ENCODE data around the gene CDH26. TPM values are rescaled to one million over a fixed set of nuclear protein-coding genes. Genes with fewer than 3 reads are reported as not detected.

Gene CDH26
- polyA plus RNA-seq, 3 donors from 2014 or later = not detected

DNA sequence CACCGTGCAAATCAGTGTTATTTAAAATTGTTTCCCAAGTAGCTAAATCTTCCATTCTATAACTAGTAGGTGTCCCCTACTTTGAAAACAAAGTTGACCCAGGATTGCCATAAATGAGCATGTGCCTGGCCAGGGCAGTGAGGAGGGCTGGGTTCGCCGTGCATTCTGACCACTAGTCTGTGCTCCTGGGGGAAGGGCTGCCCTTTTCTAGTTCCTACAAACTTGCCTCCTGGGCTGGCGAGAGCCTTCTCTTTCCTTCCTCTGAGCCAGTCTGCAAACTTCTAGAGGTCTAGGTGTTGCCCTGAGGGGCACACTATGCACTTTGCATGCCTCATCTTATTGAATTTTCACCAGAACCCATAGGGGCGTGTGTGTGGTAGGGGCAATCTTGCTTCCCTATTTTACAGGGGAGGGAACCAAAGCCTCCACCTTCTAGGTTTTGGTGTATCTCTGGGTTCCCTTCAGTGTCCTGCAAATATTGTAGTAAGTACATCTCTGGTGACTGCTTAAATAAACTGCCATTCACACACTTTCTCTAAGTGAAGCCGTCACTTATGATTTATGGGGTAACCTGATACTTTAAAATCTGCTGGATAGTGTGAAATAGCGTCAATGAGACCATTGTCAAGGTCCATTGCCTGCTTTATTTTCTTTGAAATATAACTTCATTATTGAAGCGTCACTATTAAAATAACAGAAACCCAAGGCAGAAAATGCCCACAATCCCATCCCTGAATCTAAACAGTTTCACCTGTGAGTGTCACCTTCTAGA lies 42.2 kb downstream of the CDH26 start:
- H3K9me3 Mint-ChIP-seq = no peaks in the 10 kb centered on the region
- DNase-seq = no peak
- H3K27me3 Mint-ChIP-seq (ENCODE audit: low read depth in 3 of 3) = peaks cover 0 to 5% (median 3%) of the 10 kb centered on the region in 3 donors
- H3K4me3 Mint-ChIP-seq = no peak overlapping the region
- no peaks in the 10 kb centered on the region for H3K4me1 Mint-ChIP-seq
- H3K36me3 Mint-ChIP-seq = peaks cover 3 to 37% (median 21%) of the 10 kb centered on the region in 3 donors
- H3K27ac Mint-ChIP-seq = no peak overlapping the region

DNA sequence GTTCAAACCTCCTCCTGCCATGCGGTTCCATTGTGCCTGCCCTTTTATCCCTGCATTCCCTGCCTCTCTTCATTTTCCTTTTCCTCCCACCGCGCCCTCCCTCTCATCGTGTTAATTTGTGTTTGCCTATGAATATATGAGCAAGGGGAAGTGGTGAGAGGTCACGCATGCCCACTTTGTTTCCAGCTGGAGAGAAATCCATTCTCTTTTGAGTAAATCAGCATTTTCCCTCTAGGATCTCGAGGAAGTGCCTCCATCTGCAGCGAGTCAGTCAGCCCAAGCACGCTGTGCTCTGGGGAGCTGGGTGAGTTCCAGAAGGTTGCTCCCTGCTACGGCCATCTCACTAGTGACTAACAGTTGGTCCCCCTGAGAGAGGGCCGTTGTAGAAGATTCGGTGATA lies 42.9 kb downstream of the CDH26 start:
- peaks cover 3 to 35% (median 21%) of the 10 kb centered on the region in 3 donors for H3K36me3 Mint-ChIP-seq
- no peaks in the 10 kb centered on the region for H3K9me3 Mint-ChIP-seq
- peaks cover 1 to 5% (median 3%) of the 10 kb centered on the region in 3 donors for H3K27me3 Mint-ChIP-seq (ENCODE audit: low read depth in 3 of 3)
- H3K4me1 Mint-ChIP-seq = peaks cover 0 to under 1% of the 10 kb centered on the region in 2 donors
- H3K4me3 Mint-ChIP-seq = no peak overlapping the region
- no peak overlapping the region for H3K27ac Mint-ChIP-seq
- DNase-seq = no peak

GRCh38 chr20:60003776-60004175 lies 45.6 kb downstream of the CDH26 start:
- Mint-ChIP-seq H3K4me3 (no peak overlapping the region), H3K27me3 (ENCODE audit: low read depth in 3 of 3) (peaks cover 2 to 3% (median 3%) of the 10 kb centered on the region in 3 donors), H3K36me3 (peaks cover 3 to 25% (median 17%) of the 10 kb centered on the region in 3 donors), H3K4me1 (peaks cover 3 to 6% of the 10 kb centered on the region in 2 donors), H3K9me3 (no peaks in the 10 kb centered on the region), H3K27ac (no peak overlapping the region)
- no peak for DNase-seq

DNA sequence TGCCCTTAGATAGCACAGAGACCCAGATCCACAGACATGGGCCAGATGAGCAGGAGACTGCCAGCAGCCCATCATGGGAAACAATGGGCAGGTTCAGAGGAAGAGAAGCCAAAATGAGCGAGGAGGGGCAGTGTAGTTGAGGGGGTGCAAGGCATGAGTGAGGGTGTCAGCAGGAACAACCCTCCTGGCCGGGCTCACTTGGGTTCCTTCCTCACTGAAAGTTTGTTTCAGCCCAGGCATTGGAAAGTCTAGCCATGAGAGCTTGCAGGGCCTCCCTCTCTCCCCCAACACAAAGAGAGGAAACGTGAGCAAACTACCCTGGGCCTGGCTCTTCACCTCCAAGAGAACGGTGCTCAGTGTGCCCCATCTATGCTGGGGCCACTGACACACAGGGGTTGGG lies 48.0 kb downstream of the CDH26 start:
- no peaks in the 10 kb centered on the region for H3K9me3 Mint-ChIP-seq
- H3K36me3 Mint-ChIP-seq = peaks cover 0 to 8% (median 3%) of the 10 kb centered on the region in 3 donors
- H3K27ac Mint-ChIP-seq = no peak overlapping the region
- H3K4me3 Mint-ChIP-seq = no peak overlapping the region
- H3K4me1 Mint-ChIP-seq = peaks cover 18 to 19% of the 10 kb centered on the region in 2 donors
- no peak for DNase-seq
- peaks cover 4 to 9% (median 8%) of the 10 kb centered on the region in 3 donors for H3K27me3 Mint-ChIP-seq (ENCODE audit: low read depth in 3 of 3)

DNA sequence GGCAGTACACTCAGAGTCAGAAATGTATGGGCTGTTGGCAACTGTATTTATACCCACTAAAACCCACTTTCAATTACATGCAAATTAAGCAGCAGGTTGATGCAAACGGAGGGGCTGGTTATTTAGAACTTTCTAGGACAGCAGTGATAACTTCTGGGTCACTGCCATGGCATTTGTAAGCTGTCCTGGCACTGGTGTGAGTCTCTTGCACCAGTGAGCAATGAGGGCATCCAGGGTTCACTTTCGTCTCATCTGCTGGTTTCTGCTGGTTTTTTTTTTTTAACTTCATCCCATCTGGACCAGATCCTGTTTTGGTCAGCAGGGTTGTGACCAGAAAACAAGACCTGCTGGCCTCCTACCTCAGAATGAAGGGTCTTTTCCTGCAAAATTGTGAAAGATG lies 49.2 kb downstream of the CDH26 start:
- H3K36me3 Mint-ChIP-seq = peaks cover 0 to 4% (median 3%) of the 10 kb centered on the region in 3 donors
- H3K4me1 Mint-ChIP-seq = peaks cover 30 to 31% of the 10 kb centered on the region in 2 donors
- H3K27ac Mint-ChIP-seq = no peak overlapping the region
- H3K4me3 Mint-ChIP-seq = no peak overlapping the region
- H3K27me3 Mint-ChIP-seq (ENCODE audit: low read depth in 3 of 3) = peaks cover 8 to 15% (median 8%) of the 10 kb centered on the region in 3 donors
- no peaks in the 10 kb centered on the region for H3K9me3 Mint-ChIP-seq
- no peak for DNase-seq

DNA sequence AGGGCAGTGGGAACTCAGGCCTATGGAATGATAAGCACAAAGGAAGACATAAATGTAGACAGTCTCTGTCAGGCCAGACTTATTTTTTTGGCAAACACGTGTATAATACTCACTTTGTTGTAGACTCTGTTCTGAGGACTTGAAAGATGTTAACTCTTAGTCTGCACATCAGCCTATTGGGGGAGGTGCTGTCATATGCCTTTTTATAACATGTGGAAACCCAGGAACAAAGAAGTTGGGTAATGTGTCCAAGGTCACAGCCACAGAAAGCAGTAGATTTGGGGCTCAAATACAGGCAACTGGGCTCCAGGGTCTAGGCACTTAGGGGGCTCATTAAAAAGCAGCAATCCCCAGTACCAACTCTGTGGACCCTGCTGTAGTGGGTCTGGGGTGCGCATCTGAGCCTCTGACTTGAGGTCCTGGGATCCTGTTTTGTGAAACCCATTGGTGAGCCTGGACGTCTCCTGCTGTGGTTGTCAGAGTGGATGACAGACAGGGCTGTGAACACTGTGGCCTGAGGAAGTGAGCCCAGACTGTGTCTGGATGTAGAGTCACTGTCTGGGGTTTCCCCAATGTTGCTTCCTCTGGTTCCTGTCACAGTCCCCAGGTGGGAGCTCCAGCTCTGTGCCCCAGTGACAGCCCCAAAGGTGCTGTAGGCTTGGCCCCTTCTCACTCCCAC lies 50.0 kb downstream of the CDH26 start:
- peaks cover 0 to 4% (median 0%) of the 10 kb centered on the region in 3 donors for H3K36me3 Mint-ChIP-seq
- peaks cover 35 to 39% of the 10 kb centered on the region in 2 donors for H3K4me1 Mint-ChIP-seq
- peak in 1 of 3 donors; percentile 3 for DNase-seq
- no peak overlapping the region for H3K4me3 Mint-ChIP-seq
- no peaks in the 10 kb centered on the region for H3K9me3 Mint-ChIP-seq
- no peak overlapping the region for H3K27ac Mint-ChIP-seq
- H3K27me3 Mint-ChIP-seq (ENCODE audit: low read depth in 3 of 3) = peaks cover 8 to 15% (median 8%) of the 10 kb centered on the region in 3 donors

- DNase-seq = no peak
- H3K27me3 Mint-ChIP-seq (ENCODE audit: low read depth in 3 of 3) = peaks cover 8 to 13% (median 8%) of the 10 kb centered on the region in 3 donors
- H3K9me3 Mint-ChIP-seq = no peaks in the 10 kb centered on the region
- peaks cover 35 to 39% of the 10 kb centered on the region in 2 donors for H3K4me1 Mint-ChIP-seq
- H3K36me3 Mint-ChIP-seq = peaks cover 0 to 4% (median 0%) of the 10 kb centered on the region in 3 donors
- H3K27ac Mint-ChIP-seq = no peak overlapping the region
- no peak overlapping the region for H3K4me3 Mint-ChIP-seq
Measured at GRCh38 chr20:60009318-60009717, 51.1 kb downstream of the CDH26 start.

DNA sequence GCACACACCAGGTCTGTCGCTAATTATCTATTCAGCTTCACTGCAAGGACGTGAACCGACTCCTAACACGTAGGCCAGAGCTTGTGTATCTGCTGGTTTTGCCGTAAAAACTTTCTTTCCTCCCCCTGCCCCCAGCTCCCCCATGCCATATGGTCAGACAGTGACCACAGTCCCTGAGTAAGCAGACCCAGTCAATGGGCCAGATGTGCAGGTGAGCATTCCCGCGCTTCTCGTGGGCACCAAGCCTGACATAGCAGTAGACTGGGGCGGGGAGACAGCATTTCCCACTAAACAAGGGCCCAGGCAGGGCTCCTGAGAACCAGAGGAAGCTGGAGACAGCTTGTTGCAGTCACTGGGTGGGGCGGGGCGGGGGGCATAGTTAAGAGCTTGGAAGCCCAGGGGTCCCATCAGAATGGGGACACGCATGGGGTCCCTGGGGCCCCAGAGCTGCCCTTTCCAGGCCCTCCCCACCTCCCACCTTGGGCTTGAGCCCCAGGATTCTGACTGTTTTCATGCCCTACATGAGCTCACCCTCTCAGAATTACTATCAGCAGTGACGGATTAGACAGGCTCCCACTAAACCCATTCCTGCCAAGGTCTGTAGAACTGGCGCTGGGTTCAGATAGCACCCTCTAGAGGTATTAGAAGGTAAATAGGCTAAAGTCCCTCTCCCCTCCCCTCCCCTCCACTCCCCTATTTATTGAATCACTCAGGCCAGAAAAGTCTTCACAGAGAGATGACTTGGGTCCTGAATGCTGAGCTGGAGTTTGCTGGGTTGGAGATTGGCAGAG lies 51.8 kb downstream of the CDH26 start:
- H3K9me3 Mint-ChIP-seq = no peaks in the 10 kb centered on the region
- H3K4me1 Mint-ChIP-seq = peaks cover 35 to 39% of the 10 kb centered on the region in 2 donors
- DNase-seq = no peak
- H3K27ac Mint-ChIP-seq = peak overlapping the region in 2 of 6 donors; percentile 68 to 80
- H3K36me3 Mint-ChIP-seq = peaks cover 0 to 4% (median 0%) of the 10 kb centered on the region in 3 donors
- H3K4me3 Mint-ChIP-seq = peak overlapping the region; percentile 66 to 91 (median 82)
- peaks cover 7 to 12% (median 8%) of the 10 kb centered on the region in 3 donors for H3K27me3 Mint-ChIP-seq (ENCODE audit: low read depth in 3 of 3)

DNA sequence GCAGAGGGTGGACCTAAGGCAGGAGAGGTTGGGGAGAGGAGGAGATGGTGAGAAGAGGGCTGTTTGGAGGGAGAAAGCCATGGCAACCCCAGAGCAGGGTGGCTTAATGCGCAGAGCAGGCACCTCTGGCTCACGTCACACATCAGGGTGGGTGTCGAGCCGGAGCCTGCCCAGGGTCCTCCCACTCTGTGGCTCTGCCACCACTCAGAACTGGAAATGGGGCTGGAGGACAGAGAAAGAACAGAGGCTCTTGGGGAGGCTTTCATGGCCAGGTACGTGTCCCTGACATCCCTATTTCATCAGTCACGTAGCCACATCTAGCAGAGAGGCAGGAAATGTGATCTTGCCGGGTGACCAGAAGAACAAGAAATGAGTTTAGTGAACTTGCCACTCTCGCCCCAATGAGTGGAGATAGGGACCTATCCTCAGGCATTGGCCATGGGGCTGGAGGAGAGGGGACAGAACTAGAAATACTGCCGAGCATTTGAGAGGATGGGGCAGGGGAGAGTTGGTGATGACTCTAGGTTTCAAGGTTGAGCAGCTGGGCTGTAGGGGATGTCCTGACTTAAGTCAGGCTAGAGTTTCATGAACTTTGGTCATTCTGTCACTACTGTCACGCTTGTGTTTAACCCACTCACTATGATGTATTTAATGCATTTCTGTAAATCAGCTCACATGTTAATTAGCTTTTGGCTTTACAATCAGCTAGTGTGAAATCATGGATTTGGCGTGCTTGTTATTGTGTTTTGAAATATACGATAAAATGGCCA lies 52.7 kb downstream of the CDH26 start:
- peak overlapping the region; percentile 66 to 91 (median 82) for H3K4me3 Mint-ChIP-seq
- H3K4me1 Mint-ChIP-seq = peaks cover 35 to 39% of the 10 kb centered on the region in 2 donors

DNA sequence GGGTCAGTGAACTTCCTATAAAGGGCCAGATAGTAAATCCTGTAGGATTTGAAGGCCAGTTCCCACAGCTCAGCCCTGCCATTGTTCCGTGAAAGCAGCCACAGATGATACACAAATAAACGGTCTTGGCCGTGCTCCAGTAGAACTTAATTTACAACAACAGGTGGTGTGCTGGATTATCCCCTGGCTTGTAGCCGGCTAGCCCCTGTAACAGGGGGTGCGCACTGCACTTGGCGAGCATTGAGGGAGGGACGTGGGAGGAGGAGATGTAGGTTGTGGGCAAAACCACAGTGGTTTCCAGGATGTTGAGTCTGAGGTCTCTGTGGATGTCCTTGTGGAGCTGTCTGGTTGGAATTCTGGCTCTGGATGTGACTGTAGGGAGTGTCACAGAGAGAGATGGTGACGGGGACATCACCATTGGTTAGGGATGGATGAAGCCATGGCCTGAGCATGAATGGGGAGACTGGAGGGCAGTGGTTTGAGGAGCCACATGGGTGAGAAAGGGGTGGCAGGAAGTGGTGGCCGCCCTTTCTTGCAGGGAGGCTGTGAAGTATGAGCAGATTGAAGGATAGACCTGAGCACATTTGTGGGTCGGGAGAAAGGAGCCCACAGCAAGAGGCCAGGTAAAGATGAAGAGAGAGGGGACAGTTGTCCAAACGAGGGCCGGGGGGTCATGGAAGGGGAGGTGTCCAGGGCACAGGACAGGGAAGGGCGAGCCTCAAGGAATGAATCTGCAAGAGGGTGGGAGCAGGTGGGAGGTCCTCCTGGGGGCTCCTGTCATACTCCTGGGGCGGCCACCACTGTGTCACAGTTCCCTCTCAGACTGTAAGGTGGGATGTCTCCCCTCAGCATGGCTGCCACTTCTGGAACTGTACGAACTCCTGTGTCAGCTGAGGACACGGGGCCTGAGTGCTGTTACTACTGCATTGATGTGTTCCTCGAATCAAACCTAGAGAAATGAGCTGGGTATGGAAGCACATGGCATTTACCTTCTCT lies 53.6 kb downstream of the CDH26 start:
- Mint-ChIP-seq H3K4me3 (peak overlapping the region; percentile 66 to 91 (median 82)), H3K4me1 (peaks cover 34 to 39% of the 10 kb centered on the region in 2 donors), H3K36me3 (peaks cover 3 to 10% (median 4%) of the 10 kb centered on the region in 3 donors), H3K27ac (peak overlapping the region in 4 of 6 donors; percentile 3 to 80 (median 74)), H3K9me3 (no peaks in the 10 kb centered on the region), H3K27me3 (ENCODE audit: low read depth in 3 of 3) (peaks cover 7 to 14% (median 7%) of the 10 kb centered on the region in 3 donors)
- peak; percentile 50 to 62 (median 57) for DNase-seq

More for the DNA sequence above, 52.7 kb downstream of the CDH26 start:
- peak; percentile 20 to 34 (median 29) for DNase-seq
- Mint-ChIP-seq H3K27me3 (ENCODE audit: low read depth in 3 of 3) (peaks cover 7 to 13% (median 8%) of the 10 kb centered on the region in 3 donors), H3K9me3 (no peaks in the 10 kb centered on the region), H3K36me3 (peaks cover under 1 to 8% (median 4%) of the 10 kb centered on the region in 3 donors), H3K27ac (peak overlapping the region in 4 of 6 donors; percentile 18 to 80 (median 68))

GRCh38 chr20:60013296-60014139 lies 55.3 kb downstream of the CDH26 start:
- H3K27ac Mint-ChIP-seq = no peak overlapping the region
- H3K27me3 Mint-ChIP-seq (ENCODE audit: low read depth in 3 of 3) = peaks cover 7 to 20% (median 7%) of the 10 kb centered on the region in 3 donors
- no peak overlapping the region for H3K4me3 Mint-ChIP-seq
- H3K9me3 Mint-ChIP-seq = peaks cover 0 to 6% (median 2%) of the 10 kb centered on the region in 6 donors
- DNase-seq = no peak
- peaks cover 4 to 20% (median 10%) of the 10 kb centered on the region in 3 donors for H3K36me3 Mint-ChIP-seq
- H3K4me1 Mint-ChIP-seq = peaks cover 32 to 38% of the 10 kb centered on the region in 2 donors

Measured in immature natural killer cell (primary cell).